NCI-H524 (cell line): ENCODE results near the gene ABLIM1.

ENCODE experiments used
- DNase-seq, 2 experiments: peaks; one replicate each; lab custom pipeline; 2025; lab: John Stamatoyannopoulos, UW

Gene ABLIM1

GRCh38 chr10:114408968-114409444 is 249.1 kb downstream of the ABLIM1 start:
- DNase-seq = no peak

- no peak for DNase-seq
Measured at GRCh38 chr10:114408112-114408967, 249.7 kb downstream of the ABLIM1 start.

GRCh38 chr10:114406455-114406854 is 251.6 kb downstream of the ABLIM1 start:
- no peak for DNase-seq

GRCh38 chr10:114405011-114405350 is 253.1 kb downstream of the ABLIM1 start:
- no peak for DNase-seq

GRCh38 chr10:114404171-114405010 is 253.7 kb downstream of the ABLIM1 start, which contains the start of gene AFAP1L2:
Gene AFAP1L2, minus strand, starts transcription at chr10:114404502. Its CDS starts 47 bp downstream, at chr10:114404455.
- no peak for DNase-seq

GRCh38 chr10:114403541-114404161 is 254.4 kb downstream of the ABLIM1 start:
- peak in 1 of 2 experiments; percentile 9 for DNase-seq

GRCh38 chr10:114402871-114403540 is 255.1 kb downstream of the ABLIM1 start:
- no peak for DNase-seq

- DNase-seq = no peak
Measured at GRCh38 chr10:114402233-114402632, 255.8 kb downstream of the ABLIM1 start.

- DNase-seq = no peak
Measured at GRCh38 chr10:114401195-114401791, 256.8 kb downstream of the ABLIM1 start.

GRCh38 chr10:114400091-114400490 is 258.0 kb downstream of the ABLIM1 start:
- DNase-seq = no peak

GRCh38 chr10:114399576-114399975 is 258.5 kb downstream of the ABLIM1 start:
- DNase-seq = no peak

GRCh38 chr10:114398587-114399331 is 259.3 kb downstream of the ABLIM1 start:
- no peak for DNase-seq

GRCh38 chr10:114397651-114398145 is 260.4 kb downstream of the ABLIM1 start:
- DNase-seq = no peak

GRCh38 chr10:114396464-114396863 is 261.6 kb downstream of the ABLIM1 start:
- no peak for DNase-seq

GRCh38 chr10:114395366-114396022 is 262.6 kb downstream of the ABLIM1 start:
- no peak for DNase-seq

GRCh38 chr10:114394531-114394930 is 263.5 kb downstream of the ABLIM1 start:
- no peak for DNase-seq

GRCh38 chr10:114393886-114394285 is 264.2 kb downstream of the ABLIM1 start:
- no peak for DNase-seq

GRCh38 chr10:114393482-114393881 is 264.6 kb downstream of the ABLIM1 start:
- no peak for DNase-seq

GRCh38 chr10:114392112-114392835 is 265.8 kb downstream of the ABLIM1 start:
- DNase-seq = no peak
